Ovary (tissue), 9 donors: ENCODE results near the gene DPP4. TPM values are rescaled to one million over a fixed set of nuclear protein-coding genes. Genes with fewer than 3 reads are reported as not detected.

Source experiments
- DNase-seq, 5 donors: peaks; one replicate each; pipeline ENCODE4 v3.0.0-alpha.2; 2019 to 2020
- H3K27ac ChIP-seq, 2 donors: fragments of 200-600 bp; one replicate each; pipeline versions ENCODE4 v1.5.1 to v1.8.0; 2019 to 2022
- H3K27me3 ChIP-seq: fragments of 200-600 bp; one replicate; pipeline ENCODE4 v1.8.0; 2022
- H3K36me3 ChIP-seq: fragments of 200-600 bp; sonication (generic); one replicate; pipeline ENCODE4 v1.5.1; 2019
- H3K4me1 ChIP-seq: one replicate; pipeline ENCODE4 v1.8.1; 2013; ENCODE audit warnings: mild to moderate bottlenecking, moderate library complexity; ENCODE audit not compliant: insufficient read depth
- H3K4me3 ChIP-seq: fragments of 200-600 bp; sonication (generic); one replicate; pipeline ENCODE4 v1.5.1; 2017
- H3K9me3 ChIP-seq, 2 donors: fragments of 200-600 bp in 1 of 2; sonication (generic) in 1 of 2; one replicate each; pipeline versions ENCODE4 v1.5.1 to v1.8.1; 2013 to 2019; ENCODE audit warnings: mild to moderate bottlenecking in 1 of 2, moderate library complexity in 1 of 2
- EP300 ChIP-seq: sonication (generic); formaldehyde crosslinking; IDR thresholded peaks from one replicate; pipeline ENCODE4 v1.6.1; 2017; ENCODE audit warnings: antibody characterized with exemption
- POLR2A ChIP-seq: fragments of 450-650 bp; IDR thresholded peaks from one replicate; pipeline ENCODE4 v1.6.1; 2017; ENCODE audit warnings: antibody characterized with exemption, mild to moderate bottlenecking, moderate library complexity
- WGBS, 3 donors: extraction: QIAGEN DNeasy Blood & Tissue Kit in 1 of 3; methylation state at CpG; one replicate each; pipeline versions ENCODE4 v1.1.5 to v1.1.7; 2013 to 2017; 5-methylcytosine and 5-hydroxymethylcytosine counted together
- intact Hi-C, 4 donors: fragments of 100-400 bp; cut with DNase I; formaldehyde crosslinking; loops; one replicate each; pipeline versions ENCODE4 v1.11.0 to v1.15.1; 2022 to 2023
- polyA plus RNA-seq, 2 donors: library from polyadenylated mRNA; stranded (reverse); fragments of 200-250 nt in 1 of 2; fragments of 350-450 nt in 1 of 2; fragmentation: Illumina TruSeq in 1 of 2; extraction: RNeasy Lipid Tissue Mini Kit (QIAGEN cat#74804) in 1 of 2; gene quantifications; one replicate each; pipeline ENCODE4 v1.2.3, GENCODE V29; 2013 to 2014
- total RNA-seq, 7 donors: library from RNA; depleted of rRNA in 2 of 7; stranded (reverse); fragments of >200 nt in 2 of 7; fragmentation: NEBNext Ultra II Directional in 3 of 7; extraction: Animal tissue kit (Norgen Biotek cat#: 25700) in 3 of 7; gene quantifications; one replicate each; pipeline versions ENCODE4 v1.1.0 to v1.2.4, GENCODE V29; 2016 to 2023
- TF ChIP-seq, protein P1 (sequence below), 3 donors: fragments of 450-650 bp in 2 of 3; fragments of 200-600 bp in 1 of 3; IDR thresholded peaks; one replicate each; pipeline versions ENCODE4 v1.5.1 to v1.8.0; 2016 to 2022; ENCODE audit warnings: antibody characterized with exemption in 3 of 3, mild to moderate bottlenecking in 1 of 3
- donor health status: DM: no; HTN: no; CAD: no; lungs with moderate emphysema.
- donor health status: DM: no; HTN: no; CAD: no.
- donor health status: Bipolar disorder and iron deficiency.
- donor health status: DM: yes; HTN: yes; CAD: no.
- donor health status: DM: no; HTN: no; CAD: no.
- donor health status: DM: yes; HTN: yes; CAD: no.

Gene DPP4
- total and polyA plus RNA-seq, 9 donors = 0.71 to 46.6 (median 3.7) TPM

DNA sequence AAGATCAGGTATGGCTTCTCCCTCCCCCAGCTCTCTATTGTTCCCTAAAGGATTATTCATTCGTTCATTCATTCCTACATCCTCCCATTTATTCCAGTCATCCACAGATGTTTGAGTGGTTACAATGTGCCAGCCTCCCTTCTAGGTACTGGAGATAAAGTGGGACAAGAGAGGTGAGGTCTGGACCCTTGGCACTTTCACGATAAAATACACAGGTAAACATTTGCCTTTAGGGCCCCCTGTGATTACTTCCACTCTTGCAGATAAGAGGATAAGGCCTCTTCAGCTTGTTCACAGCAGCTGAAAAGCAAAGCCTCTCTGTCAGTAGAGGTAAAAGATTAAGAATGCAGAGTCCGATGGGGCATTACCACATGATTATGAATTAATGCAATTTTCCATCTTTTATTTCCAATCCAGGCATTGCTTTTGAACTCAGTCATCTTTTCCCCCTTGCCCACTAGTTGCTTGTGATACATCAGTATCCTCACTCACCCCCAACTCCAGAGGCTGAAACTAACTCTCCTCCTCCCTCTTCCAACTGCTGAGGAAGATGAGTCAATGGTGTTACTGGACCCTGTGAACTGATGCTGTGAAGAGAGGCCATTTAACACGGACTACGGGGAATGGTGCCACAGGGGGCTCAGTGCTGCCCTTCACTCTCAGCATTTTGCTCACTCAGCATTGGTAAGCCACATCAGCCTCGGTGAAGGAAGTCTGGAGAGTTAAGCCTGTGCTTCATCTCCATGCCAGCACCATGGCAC lies 1.1 kb upstream of the DPP4 start:
- TF ChIP-seq POLR2A (no peak), EP300 (no peak)
- no peak for DNase-seq
- Histone ChIP-seq H3K9me3 (no peaks in the 10 kb centered on the region), H3K4me3 (no peak overlapping the region), H3K4me1 (peaks cover 4% of the 10 kb centered on the region), H3K27ac (no peak overlapping the region), H3K27me3 (no peaks in the 10 kb centered on the region), H3K36me3 (no peaks in the 10 kb centered on the region)
- WGBS, 3 donors = 84 to 94% (median 84%) methylated on average over 6 of the region's 6 CpGs
- intact Hi-C loops = no loop called here

DNA sequence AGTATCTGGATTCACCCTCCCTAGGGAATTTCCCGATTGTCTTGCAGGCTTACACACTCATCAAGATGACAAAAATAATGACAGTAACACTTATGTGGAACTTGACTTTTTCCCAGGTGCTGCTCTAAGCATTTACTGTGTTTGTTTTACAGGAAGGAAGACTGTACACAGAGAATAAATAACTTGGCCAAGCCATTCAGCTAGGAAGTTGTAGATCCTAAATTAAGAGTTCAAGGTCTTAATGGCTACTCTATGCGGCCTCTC lies 549 bp upstream of the DPP4 start:
- intact Hi-C loops = no loop called here
- Histone ChIP-seq H3K36me3 (no peaks in the 10 kb centered on the region), H3K4me3 (no peak overlapping the region), H3K4me1 (peaks cover 4% of the 10 kb centered on the region), H3K27ac (no peak overlapping the region), H3K27me3 (no peaks in the 10 kb centered on the region), H3K9me3 (no peaks in the 10 kb centered on the region)
- DNase-seq = no peak
- TF ChIP-seq EP300 = no peak
- TF ChIP-seq, protein P1, sequence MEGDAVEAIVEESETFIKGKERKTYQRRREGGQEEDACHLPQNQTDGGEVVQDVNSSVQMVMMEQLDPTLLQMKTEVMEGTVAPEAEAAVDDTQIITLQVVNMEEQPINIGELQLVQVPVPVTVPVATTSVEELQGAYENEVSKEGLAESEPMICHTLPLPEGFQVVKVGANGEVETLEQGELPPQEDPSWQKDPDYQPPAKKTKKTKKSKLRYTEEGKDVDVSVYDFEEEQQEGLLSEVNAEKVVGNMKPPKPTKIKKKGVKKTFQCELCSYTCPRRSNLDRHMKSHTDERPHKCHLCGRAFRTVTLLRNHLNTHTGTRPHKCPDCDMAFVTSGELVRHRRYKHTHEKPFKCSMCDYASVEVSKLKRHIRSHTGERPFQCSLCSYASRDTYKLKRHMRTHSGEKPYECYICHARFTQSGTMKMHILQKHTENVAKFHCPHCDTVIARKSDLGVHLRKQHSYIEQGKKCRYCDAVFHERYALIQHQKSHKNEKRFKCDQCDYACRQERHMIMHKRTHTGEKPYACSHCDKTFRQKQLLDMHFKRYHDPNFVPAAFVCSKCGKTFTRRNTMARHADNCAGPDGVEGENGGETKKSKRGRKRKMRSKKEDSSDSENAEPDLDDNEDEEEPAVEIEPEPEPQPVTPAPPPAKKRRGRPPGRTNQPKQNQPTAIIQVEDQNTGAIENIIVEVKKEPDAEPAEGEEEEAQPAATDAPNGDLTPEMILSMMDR (IDR thresholded peaks at IDR 0.05) = no peak
- no peak for TF ChIP-seq POLR2A
- WGBS, 3 donors = 46 to 65% (median 50%) methylated on average over 2 of the region's 2 CpGs

DNA sequence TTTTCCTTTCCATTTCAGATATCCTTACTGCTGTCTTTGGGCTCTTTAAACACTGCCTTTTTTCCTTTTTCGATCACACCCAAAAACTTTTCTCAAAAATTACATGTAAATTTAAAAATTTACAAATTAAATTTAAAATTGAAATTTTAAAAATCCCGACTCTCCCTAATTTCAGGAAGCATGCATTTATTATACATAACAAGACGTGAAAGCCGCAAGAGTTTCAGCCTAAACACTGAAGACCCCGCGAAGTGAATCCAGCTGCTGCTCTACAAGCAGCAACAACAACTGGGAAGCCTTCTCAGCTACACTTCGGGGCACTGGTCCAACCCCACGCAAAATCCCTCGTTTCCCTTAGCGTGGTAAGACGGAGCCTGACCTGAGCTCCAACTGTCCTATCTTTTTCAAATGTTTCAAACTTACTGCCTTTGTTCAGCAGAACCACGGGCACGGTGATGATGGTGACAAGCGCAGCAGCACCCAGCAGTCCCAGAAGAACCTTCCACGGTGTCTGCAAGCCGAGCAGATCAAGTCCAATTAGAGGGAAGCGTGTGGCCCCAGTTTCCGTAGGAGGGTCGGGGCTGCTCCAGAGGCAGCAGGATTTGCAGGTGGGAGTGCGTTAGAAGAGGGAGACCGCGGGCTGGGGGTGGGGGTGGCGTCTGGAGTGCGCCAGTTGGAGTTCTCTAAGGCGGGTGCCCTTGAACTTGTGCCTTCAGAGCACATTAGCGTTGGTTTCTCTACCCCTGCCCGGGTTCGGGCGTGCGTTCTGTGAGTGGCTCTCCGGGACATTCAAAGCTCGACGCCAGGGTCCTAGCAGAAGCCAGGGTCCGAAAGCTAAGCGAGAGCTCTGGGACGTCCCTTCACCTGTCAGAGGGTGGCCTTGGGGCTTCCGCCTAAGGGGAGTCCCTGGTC lies 783 bp downstream of the DPP4 start:
- intact Hi-C loops = no loop called here
- Histone ChIP-seq H3K4me3 (peak overlapping the region; percentile 44), H3K4me1 (peaks cover 4% of the 10 kb centered on the region), H3K27me3 (no peaks in the 10 kb centered on the region), H3K27ac (no peak overlapping the region), H3K9me3 (no peaks in the 10 kb centered on the region), H3K36me3 (no peaks in the 10 kb centered on the region)
- WGBS, 3 donors = 2 to 7% (median 2%) methylated on average over 36 to 37 of the region's 37 CpGs
- DNase-seq = peak; percentile 17 to 43 (median 29)
- no peak for TF ChIP-seq EP300
- TF ChIP-seq POLR2A = no peak
- TF ChIP-seq, protein P1 (IDR thresholded peaks at IDR 0.05) = no peak

DNA sequence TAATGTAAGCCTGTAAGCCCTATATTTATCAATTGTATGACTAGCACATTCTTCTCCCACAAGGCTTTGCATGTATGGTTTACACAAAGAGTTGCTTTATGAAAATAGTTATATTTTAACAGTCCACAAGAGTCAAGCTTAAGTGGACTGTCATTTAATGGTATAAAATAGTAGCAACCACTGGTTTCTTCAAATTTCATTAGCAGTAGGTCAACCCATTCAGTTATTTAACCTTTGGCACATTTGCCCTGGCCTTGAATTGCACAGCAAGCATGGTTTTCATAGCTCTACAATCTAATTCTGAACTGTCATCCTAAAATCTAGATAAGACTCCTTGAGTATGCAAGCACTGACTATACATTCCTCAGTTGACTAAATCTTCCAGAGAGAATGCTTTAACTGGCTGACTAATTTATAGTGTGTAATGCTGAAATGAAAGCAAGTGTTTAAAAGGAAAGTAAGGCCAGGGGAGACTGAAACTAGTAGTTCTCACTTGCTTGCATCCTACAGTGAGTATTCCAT lies 1.8 kb downstream of the DPP4 start:
- H3K4me3 ChIP-seq = no peak overlapping the region
- peaks cover 4% of the 10 kb centered on the region for H3K4me1 ChIP-seq
- no peaks in the 10 kb centered on the region for H3K9me3 ChIP-seq
- intact Hi-C loops = no loop called here
- no peak overlapping the region for H3K27ac ChIP-seq
- TF ChIP-seq, protein P1 (IDR thresholded peaks at IDR 0.05) = no peak
- TF ChIP-seq EP300 (no peak), POLR2A (no peak)
- no peak for DNase-seq
- no peaks in the 10 kb centered on the region for H3K36me3 ChIP-seq
- H3K27me3 ChIP-seq = no peaks in the 10 kb centered on the region

DNA sequence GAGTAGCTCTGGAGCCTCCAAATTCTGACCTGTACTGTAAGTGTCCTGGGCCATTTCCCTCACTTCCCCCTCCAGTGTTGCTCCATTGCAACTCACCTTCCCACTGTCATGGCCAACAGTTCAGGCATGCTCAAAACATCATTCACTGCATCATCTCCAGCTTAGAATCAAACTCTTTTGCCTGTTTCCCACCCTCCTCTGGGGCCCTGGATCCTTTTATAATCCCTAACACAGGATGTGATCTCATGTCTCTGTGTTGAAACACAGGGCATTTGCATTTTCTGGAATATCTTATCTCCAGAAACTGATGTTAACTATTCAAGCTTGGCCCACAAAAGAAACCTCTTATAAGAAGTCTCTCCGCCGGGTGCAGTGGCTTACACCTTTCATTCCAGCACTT lies 3.0 kb downstream of the DPP4 start:
- 87 to 98% (median 93%) methylated on average over 2 of the region's 2 CpGs for WGBS, 3 donors
- DNase-seq = no peak
- no peaks in the 10 kb centered on the region for H3K27me3 ChIP-seq
- intact Hi-C loops = no loop called here
- no peaks in the 10 kb centered on the region for H3K36me3 ChIP-seq
- TF ChIP-seq, protein P1 (IDR thresholded peaks at IDR 0.05) = no peak
- TF ChIP-seq EP300 = no peak
- TF ChIP-seq POLR2A = no peak
- no peak overlapping the region for H3K27ac ChIP-seq
- no peaks in the 10 kb centered on the region for H3K9me3 ChIP-seq
- H3K4me1 ChIP-seq = peaks cover 4% of the 10 kb centered on the region
- no peak overlapping the region for H3K4me3 ChIP-seq
